ENCODE data around the gene SFMBT2.

GRCh38 chr10:7401782-7402181 lies 9.1 kb downstream of the SFMBT2 start:
- TF ChIP-seq, protein P1, sequence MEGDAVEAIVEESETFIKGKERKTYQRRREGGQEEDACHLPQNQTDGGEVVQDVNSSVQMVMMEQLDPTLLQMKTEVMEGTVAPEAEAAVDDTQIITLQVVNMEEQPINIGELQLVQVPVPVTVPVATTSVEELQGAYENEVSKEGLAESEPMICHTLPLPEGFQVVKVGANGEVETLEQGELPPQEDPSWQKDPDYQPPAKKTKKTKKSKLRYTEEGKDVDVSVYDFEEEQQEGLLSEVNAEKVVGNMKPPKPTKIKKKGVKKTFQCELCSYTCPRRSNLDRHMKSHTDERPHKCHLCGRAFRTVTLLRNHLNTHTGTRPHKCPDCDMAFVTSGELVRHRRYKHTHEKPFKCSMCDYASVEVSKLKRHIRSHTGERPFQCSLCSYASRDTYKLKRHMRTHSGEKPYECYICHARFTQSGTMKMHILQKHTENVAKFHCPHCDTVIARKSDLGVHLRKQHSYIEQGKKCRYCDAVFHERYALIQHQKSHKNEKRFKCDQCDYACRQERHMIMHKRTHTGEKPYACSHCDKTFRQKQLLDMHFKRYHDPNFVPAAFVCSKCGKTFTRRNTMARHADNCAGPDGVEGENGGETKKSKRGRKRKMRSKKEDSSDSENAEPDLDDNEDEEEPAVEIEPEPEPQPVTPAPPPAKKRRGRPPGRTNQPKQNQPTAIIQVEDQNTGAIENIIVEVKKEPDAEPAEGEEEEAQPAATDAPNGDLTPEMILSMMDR (IDR thresholded peaks at IDR 0.05; ENCODE audit: low read depth, low read length), result no peak
- no peak for TF ChIP-seq EZH2phosphoT487 (IDR thresholded peaks at IDR 0.05; ENCODE audit: low read depth)
